CD4-positive, alpha-beta memory T cell (primary cell): Measurements from ENCODE around the gene EGR4. TPM values are rescaled to one million over a fixed set of nuclear protein-coding genes. Genes with fewer than 3 reads are reported as not detected.
"Not testable (repeated sequence)": the region's sequence is repeated elsewhere in the genome, so short reads cannot be mapped to it uniquely, and the experiment has no call there.

Experiments used
- CTCF ChIA-PET: fragments of 350-600 bp; sonication (Branson Sonifier 250); formaldehyde crosslinking; loops from one replicate; lab custom pipeline; 2021; ENCODE audit warnings: inconsistent platforms; ENCODE audit not compliant: partially characterized antibody; lab: Charles Lee
- POLR2A ChIA-PET: fragments of 350-600 bp; sonication (Branson Sonifier 250); formaldehyde crosslinking; loops from one replicate; lab custom pipeline; 2021; ENCODE audit not compliant: partially characterized antibody; lab: Charles Lee
- DNase-seq, 5 donors: peaks; one replicate each; pipeline versions ENCODE4 v3.0.0 to v3.0.0-alpha.2; 2020 to 2022; ENCODE audit warnings: mixed read lengths in 1 of 5
- H3K27ac ChIP-seq: one replicate; pipeline ENCODE4 v1.7.0; 2013; ENCODE audit warnings: low read depth, low read length
- H3K27me3 ChIP-seq: 2 replicates; pipeline ENCODE4 v1.7.0; 2013; ENCODE audit warnings: mild to moderate bottlenecking, low read length, moderate library complexity; ENCODE audit not compliant: insufficient read depth
- H3K36me3 ChIP-seq: 2 replicates; pipeline ENCODE4 v1.7.0; 2013; ENCODE audit warnings: mild to moderate bottlenecking, low read length, moderate library complexity; ENCODE audit not compliant: insufficient read depth
- H3K4me1 ChIP-seq: 2 replicates; pipeline ENCODE4 v1.7.0; 2013; ENCODE audit warnings: mild to moderate bottlenecking, low read length, moderate library complexity; ENCODE audit not compliant: insufficient read depth
- H3K4me3 ChIP-seq, 2 donors: one replicate each; pipeline ENCODE4 v1.7.0; 2013; ENCODE audit warnings: low read length in 2 of 2, mild to moderate bottlenecking in 1 of 2
- H3K9me3 ChIP-seq, 2 donors: one replicate each; pipeline ENCODE4 v1.7.0; 2013; ENCODE audit warnings: low read length in 2 of 2, control low read depth in 1 of 2; ENCODE audit not compliant: control insufficient read depth in 1 of 2
- H3K27ac Mint-ChIP-seq, 7 donors: one replicate each; pipeline ENCODE4 v1.8.0; 2020 to 2021; ENCODE audit warnings: mixed read lengths in 7 of 7, mild to moderate bottlenecking in 6 of 7, inconsistent platforms in 3 of 7, moderate library complexity in 3 of 7
- H3K27me3 Mint-ChIP-seq, 2 donors: one replicate each; pipeline ENCODE4 v1.8.0; 2020 to 2021; ENCODE audit warnings: mixed read lengths in 2 of 2
- H3K36me3 Mint-ChIP-seq, 2 donors: one replicate each; pipeline ENCODE4 v1.8.0; 2020 to 2021; ENCODE audit warnings: mixed read lengths in 2 of 2, inconsistent platforms in 1 of 2, mild to moderate bottlenecking in 1 of 2
- H3K4me1 Mint-ChIP-seq, 4 donors: one replicate each; pipeline ENCODE4 v1.8.0; 2020 to 2021; ENCODE audit warnings: mixed read lengths in 4 of 4, mild to moderate bottlenecking in 1 of 4
- H3K4me3 Mint-ChIP-seq, 8 donors: one replicate each; pipeline ENCODE4 v1.8.0; 2020 to 2021; ENCODE audit warnings: mixed read lengths in 8 of 8, mild to moderate bottlenecking in 7 of 8, moderate library complexity in 6 of 8, inconsistent platforms in 3 of 8
- H3K9me3 Mint-ChIP-seq, 8 donors: one replicate each; pipeline ENCODE4 v1.8.0; 2020 to 2021; ENCODE audit warnings: mixed read lengths in 8 of 8, mild to moderate bottlenecking in 5 of 8, inconsistent platforms in 3 of 8, moderate library complexity in 1 of 8
- intact Hi-C: fragments of 100-400 bp; cut with micrococcal nuclease; formaldehyde crosslinking; loops from one replicate; pipeline ENCODE4 v1.15.1; 2023
- polyA plus RNA-seq, 2 donors: library from polyadenylated mRNA; unstranded; fragments of 300-500 nt; fragmentation: Illumina TruSeq; gene quantifications; one replicate each; pipeline ENCODE4 v1.2.3, GENCODE V29; 2021
- total RNA-seq, 2 experiments: library from RNA; stranded (reverse); gene quantifications; one replicate each; pipeline ENCODE4 v1.2.3, GENCODE V29; 2021

Gene EGR4
- total and polyA plus RNA-seq, 4 experiments from 2014 or later: not detected

GRCh38 chr2:73265298-73266060 is 27.9 kb downstream of the EGR4 start:
- Histone ChIP-seq H3K27ac (no peak overlapping the region), H3K36me3 (no peaks in the 10 kb centered on the region), H3K4me1 (peaks cover 24% of the 10 kb centered on the region), H3K27me3 (no peaks in the 10 kb centered on the region), H3K9me3 (no peaks in the 10 kb centered on the region), H3K4me3 (no peak overlapping the region)
- H3K4me1 Mint-ChIP-seq: peaks cover 18 to 27% (median 23%) of the 10 kb centered on the region in 4 donors
- CTCF ChIA-PET: no interaction called here
- intact Hi-C loops: no loop called here
- POLR2A ChIA-PET: no interaction called here
- H3K36me3 Mint-ChIP-seq: peaks cover 0 to 12% of the 10 kb centered on the region in 2 donors
- peaks cover 0 to 4% (median 0%) of the 10 kb centered on the region in 8 donors for H3K9me3 Mint-ChIP-seq
- H3K27me3 Mint-ChIP-seq: no peaks in the 10 kb centered on the region
- no peak for DNase-seq
- no peak overlapping the region for H3K4me3 Mint-ChIP-seq
- H3K27ac Mint-ChIP-seq: peak overlapping the region in 1 of 7 donors; percentile 42

GRCh38 chr2:73264783-73265182 is 28.6 kb downstream of the EGR4 start:
- Mint-ChIP-seq H3K9me3 (peaks cover 0 to 4% (median 0%) of the 10 kb centered on the region in 8 donors), H3K4me3 (no peak overlapping the region), H3K27me3 (no peaks in the 10 kb centered on the region), H3K4me1 (peaks cover 16 to 23% (median 20%) of the 10 kb centered on the region in 4 donors), H3K27ac (no peak overlapping the region), H3K36me3 (peaks cover 0 to 12% of the 10 kb centered on the region in 2 donors)
- intact Hi-C loops: no loop called here
- no peak for DNase-seq
- peaks cover 18% of the 10 kb centered on the region for H3K4me1 ChIP-seq
- H3K36me3 ChIP-seq: no peaks in the 10 kb centered on the region
- H3K27ac ChIP-seq: no peak overlapping the region
- POLR2A ChIA-PET: no interaction called here
- H3K9me3 ChIP-seq: no peaks in the 10 kb centered on the region
- CTCF ChIA-PET: no interaction called here
- no peaks in the 10 kb centered on the region for H3K27me3 ChIP-seq
- no peak overlapping the region for H3K4me3 ChIP-seq

- CTCF ChIA-PET: no interaction called here
- no peak overlapping the region for H3K27ac Mint-ChIP-seq
- H3K27me3 ChIP-seq: no peaks in the 10 kb centered on the region
Measured at GRCh38 chr2:73264332-73264606, 29.1 kb downstream of the EGR4 start.

GRCh38 chr2:73263540-73264331 is 29.6 kb downstream of the EGR4 start:
- intact Hi-C loops: no loop called here
- H3K27ac Mint-ChIP-seq: no peak overlapping the region
- POLR2A ChIA-PET: no interaction called here

More at GRCh38 chr2:73264332-73264606, 29.1 kb downstream of the EGR4 start:
- intact Hi-C loops: no loop called here
- Histone ChIP-seq H3K4me1 (peaks cover 16% of the 10 kb centered on the region), H3K4me3 (no peak overlapping the region), H3K9me3 (no peaks in the 10 kb centered on the region), H3K36me3 (no peaks in the 10 kb centered on the region), H3K27ac (no peak overlapping the region)
- POLR2A ChIA-PET: no interaction called here
- Mint-ChIP-seq H3K36me3 (peaks cover 0 to 12% of the 10 kb centered on the region in 2 donors), H3K4me1 (peaks cover 14 to 21% (median 18%) of the 10 kb centered on the region in 4 donors), H3K4me3 (no peak overlapping the region), H3K27me3 (no peaks in the 10 kb centered on the region), H3K9me3 (peaks cover 0 to 4% (median 0%) of the 10 kb centered on the region in 8 donors)
- no peak for DNase-seq

GRCh38 chr2:73262691-73263429 is 30.5 kb downstream of the EGR4 start:
- H3K9me3 ChIP-seq, H3K4me3 Mint-ChIP-seq, H3K27ac ChIP-seq, H3K27ac Mint-ChIP-seq, H3K27me3 ChIP-seq, H3K9me3 Mint-ChIP-seq, intact Hi-C loops, H3K36me3 ChIP-seq, DNase-seq, H3K4me3 ChIP-seq, H3K27me3 Mint-ChIP-seq: not testable (repeated sequence)
- ChIA-PET POLR2A (interaction anchor here (0.6 kb wide), 1 partner anchor 15 kb away, joined by 4 read pairs; no protein-coding TSS in a partner anchor), CTCF (interaction anchor here (1.2 to 1.8 kb wide), 2 partner anchors 24 to 27 kb away, joined by 4 to 5 read pairs; no protein-coding TSS in a partner anchor)
- Mint-ChIP-seq H3K36me3 (peaks cover 0 to 10% of the 10 kb centered on the region in 2 donors), H3K4me1 (peaks cover 7 to 16% (median 12%) of the 10 kb centered on the region in 4 donors)
- peaks cover 10% of the 10 kb centered on the region for H3K4me1 ChIP-seq

More at GRCh38 chr2:73263540-73264331, 29.6 kb downstream of the EGR4 start:
- H3K36me3 ChIP-seq: no peaks in the 10 kb centered on the region
- peaks cover 0 to 12% of the 10 kb centered on the region in 2 donors for H3K36me3 Mint-ChIP-seq
- no peaks in the 10 kb centered on the region for H3K27me3 Mint-ChIP-seq
- H3K27me3 ChIP-seq: no peaks in the 10 kb centered on the region
- no peak overlapping the region for H3K27ac ChIP-seq
- DNase-seq: no peak
- no peak overlapping the region for H3K4me3 ChIP-seq
- H3K4me3 Mint-ChIP-seq: peak overlapping the region in 2 of 8 donors; percentile 1 to 23
- peaks cover 14 to 21% (median 18%) of the 10 kb centered on the region in 4 donors for H3K4me1 Mint-ChIP-seq
- peaks cover 15% of the 10 kb centered on the region for H3K4me1 ChIP-seq
- no peaks in the 10 kb centered on the region for H3K9me3 ChIP-seq
- H3K9me3 Mint-ChIP-seq: peaks cover 0 to 4% (median 0%) of the 10 kb centered on the region in 8 donors
- CTCF ChIA-PET: no interaction called here

GRCh38 chr2:73262108-73262651 is 31.2 kb downstream of the EGR4 start:
- peaks cover 8% of the 10 kb centered on the region for H3K4me1 ChIP-seq
- Mint-ChIP-seq H3K9me3 (no peaks in the 10 kb centered on the region), H3K27ac (peak overlapping the region in 1 of 7 donors; percentile 26), H3K4me3 (no peak overlapping the region), H3K4me1 (peaks cover 5 to 15% (median 10%) of the 10 kb centered on the region in 4 donors), H3K27me3 (no peaks in the 10 kb centered on the region), H3K36me3 (peaks cover 0 to 10% of the 10 kb centered on the region in 2 donors)
- H3K9me3 ChIP-seq: no peaks in the 10 kb centered on the region
- H3K36me3 ChIP-seq: no peaks in the 10 kb centered on the region
- H3K4me3 ChIP-seq: no peak overlapping the region
- no peak for DNase-seq
- intact Hi-C loops: no loop called here
- CTCF ChIA-PET: interaction anchor here (1.2 to 1.8 kb wide), 2 partner anchors 23 to 28 kb away, joined by 4 to 5 read pairs; no protein-coding TSS in a partner anchor
- H3K27me3 ChIP-seq: no peaks in the 10 kb centered on the region
- H3K27ac ChIP-seq: no peak overlapping the region
- POLR2A ChIA-PET: interaction anchor here (0.6 kb wide), 1 partner anchor 15 kb away, joined by 4 read pairs; no protein-coding TSS in a partner anchor
